Measurements from ENCODE around the gene GSE1. TPM values are rescaled to one million over a fixed set of nuclear protein-coding genes. Genes with fewer than 3 reads are reported as not detected.

GSE1 gene
- total and polyA plus RNA-seq, 9 of the 15 experiments (the other 6 are each of a cell fraction or from before 2014, with no cell fraction given) = 12.2 to 244 (median 57.9) TPM

GRCh38 chr16:85563515-85564276 lies 49.4 kb upstream of the GSE1 start (continued):
- TF ChIP-seq PRPF4 (IDR thresholded peaks at IDR 0.05; ENCODE audit: insufficient read depth, low read depth, low read length, poor library complexity, severe bottlenecking) (no peak), MXD1 (CRISPR knock-in tag; IDR thresholded peaks at IDR 0.05; ENCODE audit: borderline replicate concordance, poor library complexity, severe bottlenecking) (no peak), JUND (IDR thresholded peaks at IDR 0.05; ENCODE audit: borderline replicate concordance, low read depth, low read length) (peak; percentile 47), JUND (tag; IDR thresholded peaks at IDR 0.05; ENCODE audit: borderline replicate concordance, low read depth, low read length) (no peak; the same call in 2 of the 3 replicates), POLR2G (IDR thresholded peaks at IDR 0.05; ENCODE audit: low read depth, low read length) (peak; percentile 73), U2AF2 (optimal IDR thresholded peaks at IDR 0.05; ENCODE audit: low read depth, low read length) (no peak), THRA (IDR thresholded peaks at IDR 0.05) (no peak), HINFP (tag; conservative IDR thresholded peaks at IDR 0.05; ENCODE audit: low read depth) (no peak), ZNF398 (CRISPR knock-in tag; IDR thresholded peaks at IDR 0.05) (no peak), CLOCK (CRISPR knock-in tag; IDR thresholded peaks at IDR 0.05; ENCODE audit: borderline replicate concordance) (no peak), ATF6 (CRISPR knock-in tag; IDR thresholded peaks at IDR 0.05) (no peak), ZNF717 (CRISPR knock-in tag; IDR thresholded peaks at IDR 0.05) (no peak), EP300 (IDR thresholded peaks at IDR 0.05; ENCODE audit: low read length) (peak; percentile 66), RAD51 (IDR thresholded peaks at IDR 0.05; ENCODE audit: borderline replicate concordance, low read depth) (no peak), SMARCA4 (IDR thresholded peaks at IDR 0.05) (no peak; the same call in 1 of the 2 replicates), CCAR2 (IDR thresholded peaks at IDR 0.05; ENCODE audit: low read depth, low read length) (no peak)
